MCF 10A (cell line): Measurements from ENCODE around the gene C3orf22. TPM values are rescaled to one million over a fixed set of nuclear protein-coding genes. Genes with fewer than 3 reads are reported as not detected.

ENCODE experiments used
- BruUV-seq: library from RNA; stranded (reverse); fragments of 400-500 nt; replicated peaks from 2 replicates; lab custom pipeline; 2021; lab: Mats Ljungman, UMichigan
- CTCF ChIA-PET: fragments of 300-600 bp; sonication (Branson Sonifier 250); formaldehyde crosslinking; extraction: SDS; loops from one replicate; lab custom pipeline; 2021; ENCODE audit warnings: antibody characterized with exemption, inconsistent platforms; lab: Yijun Ruan, JAX
- POLR2A ChIA-PET: fragments of 300-600, 350-650 bp; sonication (Branson Sonifier 250); formaldehyde crosslinking; extraction: SDS; loops from one replicate; lab custom pipeline; 2020; ENCODE audit warnings: antibody characterized with exemption, inconsistent platforms; lab: Yijun Ruan, JAX
- DNase-seq: peaks from one replicate; pipeline ENCODE4 v3.0.0-alpha.2; 2018; ENCODE audit not compliant: unreplicated experiment
- H3K27ac Mint-ChIP-seq: one replicate; pipeline ENCODE4 v1.8.0; 2022; ENCODE audit warnings: mild to moderate bottlenecking, low read depth, mixed read lengths; ENCODE audit not compliant: unreplicated experiment
- H3K27me3 Mint-ChIP-seq: one replicate; pipeline ENCODE4 v1.8.0; 2022; ENCODE audit warnings: mixed read lengths; ENCODE audit not compliant: insufficient read depth, unreplicated experiment
- H3K36me3 Mint-ChIP-seq: one replicate; pipeline ENCODE4 v1.8.0; 2022; ENCODE audit warnings: mild to moderate bottlenecking, moderate library complexity, mixed read lengths; ENCODE audit not compliant: insufficient read depth, unreplicated experiment
- H3K4me1 Mint-ChIP-seq: one replicate; pipeline ENCODE4 v1.8.0; 2022; ENCODE audit warnings: mixed read lengths; ENCODE audit not compliant: insufficient read depth, unreplicated experiment
- H3K4me3 Mint-ChIP-seq: one replicate; pipeline ENCODE4 v1.8.0; 2022; ENCODE audit warnings: mild to moderate bottlenecking, moderate library complexity, mixed read lengths; ENCODE audit not compliant: unreplicated experiment
- H3K9me3 Mint-ChIP-seq: one replicate; pipeline ENCODE4 v1.8.0; 2022; ENCODE audit warnings: mixed read lengths; ENCODE audit not compliant: unreplicated experiment
- CTCF ChIP-seq: fragments of 200-600 bp; IDR thresholded peaks from one replicate; pipeline ENCODE4 v1.8.0; 2022; ENCODE audit warnings: antibody characterized with exemption, mild to moderate bottlenecking; ENCODE audit not compliant: unreplicated experiment
- intact Hi-C: fragments of 100-400 bp; cut with micrococcal nuclease; formaldehyde crosslinking; loops from 2 replicates; pipeline ENCODE4 v1.14.1; 2022
- total RNA-seq: library from RNA; stranded (reverse); gene quantifications from 2 replicates; pipeline ENCODE4 v1.2.3, GENCODE V29; 2022

C3orf22 gene
- total RNA-seq, 1 experiment from 2014 or later = not detected

DNA sequence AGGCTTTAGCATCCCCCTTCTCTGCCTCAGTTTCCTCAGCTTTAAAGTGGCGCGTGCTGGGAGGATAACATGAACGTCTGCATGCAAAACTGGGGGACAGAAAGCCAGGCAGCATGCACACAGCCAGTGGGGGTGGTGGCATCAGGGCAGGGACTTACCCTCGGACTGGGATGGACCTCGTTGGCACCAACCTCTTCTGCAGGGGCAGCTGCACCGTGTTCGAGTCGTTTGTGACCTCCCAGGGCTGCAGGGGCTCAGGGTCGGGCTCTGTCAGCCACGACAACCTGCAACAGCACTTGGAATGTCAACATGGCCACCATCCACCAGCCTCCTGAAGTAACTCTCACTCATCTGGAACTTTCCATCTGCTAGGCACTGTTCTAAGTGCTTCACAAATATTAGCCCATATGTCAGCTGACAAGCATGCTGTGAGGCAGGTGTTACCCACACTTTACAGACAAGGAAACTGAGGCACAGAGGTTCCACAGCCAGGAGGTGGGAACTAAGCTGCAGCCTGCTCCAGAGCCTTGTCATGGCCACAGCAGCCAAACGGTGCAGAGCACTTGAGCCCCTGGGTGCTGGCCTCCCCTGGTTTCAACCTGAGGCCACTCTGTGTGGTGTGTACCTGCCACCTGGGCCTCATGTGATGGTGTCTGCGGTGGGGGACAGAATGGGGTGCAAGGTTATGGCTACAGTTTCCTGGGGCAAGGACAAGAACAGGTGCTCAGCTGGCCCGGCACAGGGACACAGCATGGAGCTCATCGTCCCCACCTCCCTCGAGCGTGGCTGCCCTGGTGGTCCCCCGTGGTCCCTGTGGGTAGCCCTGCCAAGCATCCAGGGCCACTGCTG is 6.7 kb downstream of the C3orf22 start:
- H3K27ac Mint-ChIP-seq = no peak overlapping the region
- H3K4me3 Mint-ChIP-seq = no peak overlapping the region
- ChIA-PET CTCF (no interaction called here), POLR2A (interaction anchor here (0.6 kb wide), 1 partner anchor 49 kb away, joined by 3 read pairs; no protein-coding TSS in a partner anchor)
- H3K4me1 Mint-ChIP-seq = no peaks in the 10 kb centered on the region
- intact Hi-C loops = no loop called here
- no peaks in the 10 kb centered on the region for H3K36me3 Mint-ChIP-seq
- no peak for TF ChIP-seq CTCF
- BruUV-seq = no TSS peak
- no peaks in the 10 kb centered on the region for H3K9me3 Mint-ChIP-seq
- H3K27me3 Mint-ChIP-seq = peaks cover 41% of the 10 kb centered on the region
- no peak for DNase-seq

DNA sequence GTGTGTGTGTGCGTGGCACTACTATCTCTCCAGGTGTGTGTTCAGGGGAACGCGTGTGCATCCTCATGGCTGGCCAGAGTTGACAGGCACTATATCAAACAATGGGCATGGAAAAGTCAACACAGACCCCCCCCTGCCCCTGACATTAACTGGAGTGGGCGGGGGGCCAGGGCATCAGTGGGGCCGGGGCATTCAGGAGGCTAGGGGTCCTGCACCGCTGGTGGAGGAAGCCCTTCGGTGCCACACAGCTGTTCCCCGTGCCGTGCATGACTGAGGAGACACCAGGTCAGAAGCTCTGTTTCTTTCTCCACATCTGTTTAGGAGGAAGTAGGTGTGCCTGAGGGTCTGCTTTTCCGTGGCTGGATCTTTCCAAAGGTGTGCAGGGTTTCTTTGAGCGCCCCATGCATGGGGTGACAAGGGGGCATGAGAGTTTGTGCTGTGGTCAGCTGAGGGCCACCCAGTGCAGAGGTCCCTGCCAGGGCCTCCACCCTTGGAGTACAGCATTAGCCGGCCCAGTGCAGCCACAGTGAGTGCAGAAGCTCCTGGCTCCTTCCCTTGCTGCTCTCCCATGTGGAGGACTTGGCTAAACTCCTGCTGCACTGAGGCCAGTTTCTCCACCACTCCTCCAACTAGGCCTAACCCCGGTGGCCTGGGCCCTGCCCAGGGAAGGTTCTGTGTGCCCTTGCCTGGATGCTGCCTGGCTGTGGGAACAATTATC is 7.5 kb downstream of the C3orf22 start:
- no peaks in the 10 kb centered on the region for H3K36me3 Mint-ChIP-seq
- intact Hi-C loops = no loop called here
- no peak for TF ChIP-seq CTCF
- ChIA-PET POLR2A (interaction anchor here (0.6 kb wide), 1 partner anchor 48 kb away, joined by 3 read pairs; no protein-coding TSS in a partner anchor), CTCF (no interaction called here)
- peaks cover 49% of the 10 kb centered on the region for H3K27me3 Mint-ChIP-seq
- H3K4me3 Mint-ChIP-seq = no peak overlapping the region
- DNase-seq = no peak
- no peaks in the 10 kb centered on the region for H3K9me3 Mint-ChIP-seq
- H3K4me1 Mint-ChIP-seq = no peaks in the 10 kb centered on the region
- H3K27ac Mint-ChIP-seq = no peak overlapping the region
- no TSS peak for BruUV-seq

DNA sequence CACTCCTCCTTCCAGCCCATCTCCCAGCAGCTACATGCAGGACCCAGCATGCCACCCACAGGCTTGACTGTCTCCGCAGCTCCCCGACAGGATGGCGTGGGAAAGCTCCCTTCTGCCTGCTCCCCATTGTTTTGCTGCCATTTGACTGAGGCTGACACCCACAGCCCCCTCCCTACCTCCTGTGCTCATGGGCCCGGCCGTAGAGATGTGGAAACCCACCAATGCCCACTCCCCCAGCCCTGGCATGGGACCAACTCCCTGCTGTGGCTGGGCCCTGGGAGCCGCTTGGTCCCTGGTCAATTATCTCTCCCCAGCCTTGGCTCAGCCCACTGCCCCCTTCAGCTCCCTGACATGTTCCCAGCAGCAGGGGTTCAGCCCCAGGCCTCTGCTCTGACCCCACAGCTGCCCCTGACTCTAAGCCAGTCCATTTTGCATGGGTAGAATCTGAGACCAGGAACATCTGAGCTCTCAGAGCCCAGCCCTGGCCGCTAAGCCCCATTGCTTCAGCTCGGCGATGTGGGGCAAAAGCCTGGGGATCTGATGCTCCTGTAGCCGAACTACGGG is 8.2 kb downstream of the C3orf22 start:
- BruUV-seq = no TSS peak
- ChIA-PET POLR2A (no interaction called here), CTCF (no interaction called here)
- H3K4me3 Mint-ChIP-seq = no peak overlapping the region
- no peak overlapping the region for H3K27ac Mint-ChIP-seq
- intact Hi-C loops = no loop called here
- no peaks in the 10 kb centered on the region for H3K36me3 Mint-ChIP-seq
- no peaks in the 10 kb centered on the region for H3K4me1 Mint-ChIP-seq
- H3K27me3 Mint-ChIP-seq = peaks cover 51% of the 10 kb centered on the region
- no peaks in the 10 kb centered on the region for H3K9me3 Mint-ChIP-seq
- no peak for DNase-seq
- no peak for TF ChIP-seq CTCF
